HG03025 (cell line): ENCODE results near the gene SLC23A3.

Source experiments
- ATAC-seq: cut with Tn5 transposase; IDR thresholded peaks from one replicate; pipeline ENCODE4 v1.9.1; 2021; ENCODE audit warnings: mild to moderate bottlenecking, moderate library complexity; ENCODE audit not compliant: unreplicated experiment, low FRiP score

Gene SLC23A3

DNA sequence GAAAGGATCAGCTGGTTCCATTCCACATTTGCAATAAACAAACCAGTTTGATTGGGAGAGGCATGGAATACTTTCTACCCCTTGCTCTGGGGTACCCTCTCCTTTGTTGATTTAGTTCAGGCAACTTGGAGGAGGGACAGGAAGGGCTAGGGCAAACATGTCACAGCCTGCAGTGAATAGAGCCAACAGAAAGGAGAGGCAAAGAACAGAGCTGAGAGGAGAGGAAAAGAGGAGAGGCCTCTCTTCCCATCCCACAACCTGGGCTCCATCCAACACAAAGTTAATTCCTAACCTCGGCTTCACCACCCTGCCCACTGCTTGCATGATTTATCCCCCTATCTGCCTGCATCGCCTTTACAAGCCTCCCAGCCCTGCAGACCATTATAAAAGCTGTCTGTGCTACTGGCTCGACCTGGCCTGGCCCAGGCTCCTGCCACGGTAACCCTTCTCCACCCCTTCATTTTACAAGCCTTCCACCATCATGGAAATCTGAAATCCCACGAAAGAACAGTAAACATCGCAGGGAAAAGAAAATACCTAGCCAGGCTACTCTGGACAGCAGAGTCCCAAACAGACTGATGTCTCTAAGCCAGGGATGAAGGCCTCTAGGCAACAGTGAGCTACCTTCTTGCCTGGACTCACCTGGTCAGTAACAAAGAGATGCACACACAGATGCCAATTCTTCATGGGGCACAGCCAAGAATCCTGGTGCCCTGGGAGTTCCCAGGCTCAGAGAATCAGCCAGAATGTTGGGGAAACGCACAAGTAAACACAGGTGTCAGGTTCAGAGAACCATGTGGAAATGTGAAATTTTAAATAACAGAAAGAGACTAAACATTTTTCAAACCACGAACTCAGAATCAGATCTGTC is 52.8 kb downstream of the SLC23A3 start:
- ATAC-seq, result no peak

DNA sequence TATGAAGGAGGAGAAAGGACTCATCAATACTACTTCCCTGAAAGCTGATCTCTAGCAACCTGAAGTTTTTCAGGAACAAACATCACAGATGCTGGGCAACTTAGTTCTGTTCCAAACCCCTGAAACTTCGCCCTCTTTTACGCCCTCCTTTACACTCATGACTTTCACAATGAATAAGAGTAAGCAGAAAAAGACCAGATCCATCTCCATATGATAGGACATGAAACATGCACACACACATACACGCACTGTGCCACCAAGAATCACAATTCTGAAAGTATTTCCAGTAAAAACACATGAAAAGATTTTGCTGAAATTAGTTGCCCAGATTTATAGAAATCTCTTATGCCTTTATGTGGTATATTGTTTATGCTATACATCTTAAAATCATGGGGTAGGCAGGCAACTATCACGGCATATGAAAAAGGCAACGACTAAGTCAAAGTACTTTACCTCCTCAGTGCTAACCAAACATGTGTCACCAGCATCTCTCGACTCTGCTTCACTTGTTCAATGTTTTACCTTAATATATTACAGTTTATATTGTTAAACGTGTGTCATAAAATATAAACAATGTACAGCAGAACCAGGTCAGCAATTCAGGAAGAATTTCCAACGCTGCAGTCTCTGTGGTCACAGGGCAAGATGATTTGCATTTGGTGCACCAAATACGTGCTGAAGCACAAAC is 57.0 kb downstream of the SLC23A3 start:
- no peak for ATAC-seq

DNA sequence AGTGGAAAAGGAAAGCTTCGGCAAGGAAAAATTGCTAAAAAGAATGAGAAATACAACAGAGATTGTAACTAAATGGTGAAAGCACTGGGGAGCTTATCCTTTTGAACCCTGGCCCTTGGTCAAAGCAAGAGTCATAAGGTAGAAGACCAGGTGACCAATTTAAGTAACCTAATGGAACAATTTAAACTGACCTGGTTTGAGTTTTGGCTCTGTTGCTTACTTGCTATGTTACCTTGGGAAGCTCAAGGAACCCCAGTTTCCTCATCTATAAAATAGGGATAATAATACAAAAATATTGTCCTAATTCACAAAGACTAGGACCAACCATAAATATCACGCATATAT is 57.8 kb downstream of the SLC23A3 start:
- ATAC-seq, result no peak
